NT2/D1 (cell line): ENCODE data around the gene ACOX1.

Experiments used
- SUZ12 ChIP-seq: IDR thresholded peaks from 2 replicates; pipeline ENCODE4 v1.6.1; 2011; ENCODE audit not compliant: insufficient read length, insufficient read depth; ENCODE audit errors: extremely low read depth
- ZNF274 ChIP-seq: IDR thresholded peaks from 2 replicates; pipeline ENCODE4 v1.6.1; 2011; ENCODE audit warnings: mild to moderate bottlenecking, low read depth, low read length

- TF ChIP-seq SUZ12 (no peak), ZNF274 (no peak)
These were observed 44.3 kb upstream of the ACOX1 start for GRCh38 chr17:76022973-76023899.
